ENCODE results near the gene CELSR1.

Gene CELSR1

GRCh38 chr22:46461566-46462180 lies 75.7 kb downstream of the CELSR1 start:
- Mint-ChIP-seq H3K27me3 (peaks cover 40 to 75% of the 10 kb centered on the region in 2 donors), H3K36me3 (no peaks in the 10 kb centered on the region), H3K4me1 (peaks cover 0 to 5% of the 10 kb centered on the region in 2 donors), H3K4me3 (no peak overlapping the region), H3K9me3 (no peaks in the 10 kb centered on the region), H3K27ac (no peak overlapping the region)
- DNase-seq (no peak), ATAC-seq (replicated peaks) (no peak)

DNA sequence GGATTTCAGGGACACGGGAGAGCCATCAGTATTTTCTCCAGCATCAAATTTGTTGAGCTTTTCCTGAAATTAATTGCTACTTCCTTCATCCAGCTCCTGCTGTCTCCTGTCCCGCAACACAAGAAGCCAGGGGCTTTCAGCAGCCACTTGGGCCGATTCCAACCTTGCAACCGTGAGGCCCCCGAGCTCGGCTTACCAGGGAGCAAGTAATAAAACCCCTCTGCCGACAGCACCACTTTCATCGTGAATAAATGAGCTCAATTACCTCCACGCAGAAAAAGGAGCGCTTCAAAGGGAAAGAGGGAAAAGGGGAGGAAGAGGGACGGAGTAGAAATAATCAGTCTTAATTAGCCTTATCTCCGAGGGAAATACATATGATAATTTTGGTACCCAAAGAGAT lies 76.6 kb downstream of the CELSR1 start:
- Mint-ChIP-seq H3K27me3 (peaks cover 40 to 71% of the 10 kb centered on the region in 2 donors), H3K4me1 (peaks cover 2 to 5% of the 10 kb centered on the region in 2 donors), H3K27ac (peak overlapping the region; percentile 67), H3K4me3 (no peak overlapping the region), H3K36me3 (no peaks in the 10 kb centered on the region), H3K9me3 (no peaks in the 10 kb centered on the region)
- DNase-seq (no peak), ATAC-seq (replicated peaks) (no peak)

DNA sequence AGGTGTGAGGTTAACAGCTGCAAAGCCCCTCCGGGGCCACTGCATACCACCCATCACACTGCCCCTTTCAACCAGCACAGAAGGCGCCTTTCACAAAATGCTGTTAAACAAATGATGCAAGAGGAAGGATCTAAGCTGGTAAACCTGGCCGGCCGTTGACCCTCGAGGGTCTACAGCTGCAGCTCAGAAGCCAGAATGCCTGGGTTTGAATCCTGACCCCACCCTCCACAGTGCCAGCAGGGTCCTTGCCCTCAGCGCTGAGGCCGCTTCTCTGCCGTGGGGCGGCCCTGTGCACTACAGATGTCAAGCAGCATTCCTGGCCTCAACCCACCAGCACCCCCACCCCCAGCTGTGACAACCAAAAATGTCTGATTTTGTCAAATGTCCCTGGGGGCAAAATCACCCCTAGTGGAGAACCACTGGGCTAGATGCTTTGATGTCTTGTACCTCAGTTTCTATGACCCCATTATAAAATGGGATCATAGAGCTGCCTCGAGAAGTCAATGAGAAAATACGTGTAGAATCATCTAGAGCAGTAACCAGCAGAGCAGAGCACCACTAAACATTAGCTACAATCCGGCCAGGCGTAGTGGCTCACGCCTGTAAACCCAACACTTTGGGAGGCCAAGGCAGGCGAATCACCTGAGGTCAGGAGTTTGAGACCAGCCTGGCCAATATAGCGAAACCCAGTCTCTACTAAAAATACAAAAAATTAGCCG lies 77.9 kb downstream of the CELSR1 start:
- Mint-ChIP-seq H3K4me1 (peaks cover 2 to 5% of the 10 kb centered on the region in 2 donors), H3K27me3 (peaks cover 35 to 57% of the 10 kb centered on the region in 2 donors), H3K27ac (no peak overlapping the region), H3K4me3 (no peak overlapping the region), H3K9me3 (no peaks in the 10 kb centered on the region), H3K36me3 (no peaks in the 10 kb centered on the region)
- no peak for DNase-seq
- ATAC-seq (replicated peaks), result no peak

GRCh38 chr22:46458525-46458924 lies 78.9 kb downstream of the CELSR1 start:
- no peaks in the 10 kb centered on the region for H3K9me3 Mint-ChIP-seq
- no peak for ATAC-seq (replicated peaks)
- no peak overlapping the region for H3K4me3 Mint-ChIP-seq
- H3K27me3 Mint-ChIP-seq, result peaks cover 26 to 47% of the 10 kb centered on the region in 2 donors
- DNase-seq, result no peak
- H3K4me1 Mint-ChIP-seq, result peaks cover 2 to 5% of the 10 kb centered on the region in 2 donors
- no peaks in the 10 kb centered on the region for H3K36me3 Mint-ChIP-seq
- H3K27ac Mint-ChIP-seq, result no peak overlapping the region

DNA sequence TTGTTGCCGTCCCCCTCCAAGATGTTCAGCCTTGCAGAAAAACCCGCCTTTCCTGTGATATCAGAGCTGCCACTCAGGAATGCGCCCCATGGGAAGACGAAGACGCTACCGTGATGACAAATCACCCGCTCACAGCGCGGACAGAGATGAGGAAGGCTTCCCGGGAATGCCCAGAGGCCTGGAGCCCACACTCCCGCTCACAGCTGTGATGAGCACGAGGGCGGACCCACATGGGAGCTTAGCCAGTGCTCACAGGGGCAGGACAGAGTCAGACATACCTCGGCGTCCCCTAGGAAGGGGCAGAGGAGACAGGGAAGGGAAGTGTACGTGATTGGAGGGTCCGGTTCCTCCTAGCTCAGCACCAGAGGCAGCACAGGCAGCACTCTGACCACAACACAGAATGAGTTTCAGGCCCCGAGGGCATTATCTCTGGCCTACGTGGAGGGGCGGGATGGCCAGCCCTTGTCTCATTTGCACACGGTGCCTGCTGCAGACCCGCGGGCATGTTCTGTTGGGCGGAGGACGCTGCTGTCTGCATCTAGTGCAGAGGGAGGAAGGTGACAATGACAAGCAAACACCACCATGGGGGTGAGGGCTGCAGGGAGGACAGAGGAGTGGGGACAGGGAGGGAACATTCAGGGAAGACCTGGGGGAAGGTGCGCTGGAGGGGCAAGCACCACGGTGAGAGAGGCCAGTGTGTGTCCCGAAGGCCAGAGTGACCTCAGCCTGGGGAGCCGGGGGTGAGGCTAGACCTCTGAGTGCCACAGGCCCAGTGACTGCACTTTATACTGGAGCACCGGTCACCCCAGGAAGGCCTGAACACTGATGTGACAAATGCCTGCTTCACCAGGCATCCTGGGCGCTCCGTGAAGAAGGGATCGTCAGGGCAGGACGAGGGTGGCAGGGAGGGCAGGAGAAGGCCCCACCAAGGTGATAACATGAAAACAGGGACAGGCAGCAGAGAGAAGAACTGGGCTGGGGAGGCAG lies 79.6 kb downstream of the CELSR1 start:
- H3K27me3 Mint-ChIP-seq, result peaks cover 26 to 43% of the 10 kb centered on the region in 2 donors
- H3K4me3 Mint-ChIP-seq, result no peak overlapping the region
- H3K9me3 Mint-ChIP-seq, result no peaks in the 10 kb centered on the region
- DNase-seq, result no peak
- ATAC-seq (replicated peaks), result no peak
- no peak overlapping the region for H3K27ac Mint-ChIP-seq
- peaks cover 2 to 5% of the 10 kb centered on the region in 2 donors for H3K4me1 Mint-ChIP-seq
- H3K36me3 Mint-ChIP-seq, result no peaks in the 10 kb centered on the region

- H3K4me3 Mint-ChIP-seq, result no peak overlapping the region
- ATAC-seq (replicated peaks) (no peak), DNase-seq (no peak)
- H3K36me3 Mint-ChIP-seq, result no peaks in the 10 kb centered on the region
- H3K9me3 Mint-ChIP-seq, result no peaks in the 10 kb centered on the region
- H3K4me1 Mint-ChIP-seq, result peaks cover 2 to 5% of the 10 kb centered on the region in 2 donors
- no peak overlapping the region for H3K27ac Mint-ChIP-seq
- peaks cover 26 to 41% of the 10 kb centered on the region in 2 donors for H3K27me3 Mint-ChIP-seq
These were observed 80.6 kb downstream of the CELSR1 start for GRCh38 chr22:46456818-46457163.

- no peak for ATAC-seq (replicated peaks)
- DNase-seq, result no peak
- Mint-ChIP-seq H3K36me3 (no peaks in the 10 kb centered on the region), H3K9me3 (no peaks in the 10 kb centered on the region), H3K4me3 (no peak overlapping the region), H3K27me3 (peaks cover 23 to 43% of the 10 kb centered on the region in 2 donors), H3K27ac (no peak overlapping the region), H3K4me1 (peaks cover 2 to 5% of the 10 kb centered on the region in 2 donors)
These were observed 82.0 kb downstream of the CELSR1 start for GRCh38 chr22:46455446-46455845.

DNA sequence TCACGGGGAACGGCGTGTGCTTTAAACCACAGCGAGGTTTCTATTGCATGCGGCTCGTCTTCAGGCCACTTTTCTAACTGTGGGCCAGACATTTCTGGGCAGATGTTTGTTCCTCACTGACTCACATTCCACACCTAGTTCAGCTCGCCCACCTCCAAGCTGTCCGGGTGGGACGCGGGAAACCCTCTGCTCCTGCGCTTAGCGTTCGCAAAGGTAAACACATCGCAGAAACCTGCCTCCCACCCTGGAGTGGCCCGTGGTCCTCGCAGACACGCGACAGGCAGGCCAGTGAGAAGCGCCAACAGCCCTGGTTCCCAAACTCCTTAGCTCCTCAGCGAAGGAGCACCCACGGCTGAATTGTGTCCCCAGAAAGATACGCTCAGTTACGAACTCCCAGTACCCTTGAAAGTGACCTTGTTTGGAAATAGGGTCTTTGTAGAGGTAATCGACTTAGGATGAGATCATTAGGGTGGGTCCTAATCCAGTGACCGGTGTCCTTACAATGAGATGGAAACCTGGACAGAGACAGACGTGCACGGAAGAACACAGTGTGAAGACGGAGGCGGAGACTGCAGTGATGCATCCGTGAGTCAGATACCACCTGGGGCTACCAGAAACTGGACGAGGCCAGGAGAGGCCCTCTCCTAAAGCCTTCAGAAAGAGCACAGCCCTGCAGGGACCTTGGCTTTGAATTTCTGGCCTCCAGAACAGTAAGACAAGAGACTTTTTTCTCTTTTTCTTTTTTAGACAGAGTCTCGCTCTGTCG lies 82.7 kb downstream of the CELSR1 start:
- H3K27me3 Mint-ChIP-seq, result peaks cover 23 to 49% of the 10 kb centered on the region in 2 donors
- DNase-seq (no peak), ATAC-seq (replicated peaks) (no peak)
- peaks cover 2 to 5% of the 10 kb centered on the region in 2 donors for H3K4me1 Mint-ChIP-seq
- no peak overlapping the region for H3K27ac Mint-ChIP-seq
- H3K9me3 Mint-ChIP-seq, result no peaks in the 10 kb centered on the region
- no peak overlapping the region for H3K4me3 Mint-ChIP-seq
- H3K36me3 Mint-ChIP-seq, result peaks cover 0 to 2% of the 10 kb centered on the region in 2 donors

DNA sequence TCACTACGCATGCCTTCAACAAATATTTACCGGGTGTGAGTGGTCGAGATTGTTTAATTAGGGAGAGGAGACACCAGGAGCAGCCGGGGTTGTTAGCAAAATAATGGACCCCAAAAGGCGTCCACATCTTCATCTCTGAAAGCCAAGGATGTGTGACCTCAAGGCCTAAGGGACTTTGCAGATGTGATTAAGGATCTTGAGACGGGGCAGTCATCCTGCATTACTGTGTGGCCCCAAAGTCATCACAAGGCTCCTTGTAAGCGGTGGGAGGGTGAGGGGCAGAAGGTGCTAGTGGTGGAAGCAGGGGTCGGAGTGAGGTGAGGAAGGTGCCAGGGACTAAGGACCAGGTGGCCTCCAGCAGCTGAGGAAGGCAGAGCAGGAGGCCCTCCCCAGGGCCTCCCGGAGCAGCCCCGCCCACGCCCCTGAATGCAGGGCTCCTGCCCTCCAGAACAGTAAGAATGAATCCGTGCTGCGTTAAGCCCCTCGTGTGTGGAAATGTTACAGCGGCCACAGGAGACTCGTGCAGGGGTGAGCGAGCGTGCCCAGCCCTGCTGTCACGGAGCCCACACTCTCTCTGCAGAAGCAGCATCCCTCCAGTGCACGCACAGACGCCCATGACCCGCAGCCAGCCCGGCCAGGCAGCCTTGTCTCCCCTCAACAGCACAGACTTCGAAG lies 83.5 kb downstream of the CELSR1 start:
- Mint-ChIP-seq H3K27ac (no peak overlapping the region), H3K4me1 (peaks cover 2 to 5% of the 10 kb centered on the region in 2 donors), H3K36me3 (peaks cover 0 to 2% of the 10 kb centered on the region in 2 donors), H3K9me3 (peaks cover 0 to 3% of the 10 kb centered on the region in 2 donors), H3K4me3 (no peak overlapping the region), H3K27me3 (peaks cover 30 to 51% of the 10 kb centered on the region in 2 donors)
- no peak for ATAC-seq (replicated peaks)
- no peak for DNase-seq

DNA sequence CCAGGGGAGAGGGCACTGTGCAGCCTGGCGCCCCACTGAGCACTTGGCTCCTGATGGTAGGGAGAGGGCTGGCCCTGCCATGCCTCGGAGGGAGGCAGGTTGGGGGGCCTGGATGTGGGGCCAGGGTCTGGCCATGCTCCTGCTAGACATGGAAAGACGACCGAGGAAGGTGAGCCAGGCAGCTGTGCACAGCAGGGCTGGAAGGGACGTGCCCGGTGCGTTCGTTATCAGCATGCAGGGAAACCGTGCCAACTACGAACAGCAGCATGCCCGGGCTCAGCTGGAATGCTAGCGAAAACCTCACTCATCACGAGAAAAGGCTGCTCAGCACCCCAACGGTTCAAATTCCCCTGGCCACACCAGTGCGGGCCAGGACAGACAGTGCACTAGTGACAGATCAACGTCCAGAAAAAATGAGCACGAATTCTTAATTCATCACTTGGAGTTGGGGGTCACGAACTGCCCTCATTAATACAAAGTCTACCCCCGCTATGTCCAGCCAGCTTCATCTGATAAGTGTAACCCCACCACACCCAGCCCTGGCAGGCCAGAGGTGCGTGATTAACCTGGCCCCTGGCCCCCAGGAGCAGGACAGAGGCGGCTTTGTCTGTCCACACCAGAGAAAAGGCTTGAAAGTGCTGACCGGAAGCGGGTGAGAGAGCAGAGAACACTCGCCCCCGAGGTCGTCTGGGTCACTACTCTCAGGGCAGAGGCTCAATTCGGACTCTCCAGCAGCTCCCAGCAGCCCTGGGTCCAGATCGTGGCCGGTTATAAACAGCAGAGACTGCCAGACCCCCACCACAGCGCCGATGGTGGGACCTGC lies 84.2 kb downstream of the CELSR1 start:
- H3K27me3 Mint-ChIP-seq, result peaks cover 34 to 53% of the 10 kb centered on the region in 2 donors
- DNase-seq, result no peak

DNA sequence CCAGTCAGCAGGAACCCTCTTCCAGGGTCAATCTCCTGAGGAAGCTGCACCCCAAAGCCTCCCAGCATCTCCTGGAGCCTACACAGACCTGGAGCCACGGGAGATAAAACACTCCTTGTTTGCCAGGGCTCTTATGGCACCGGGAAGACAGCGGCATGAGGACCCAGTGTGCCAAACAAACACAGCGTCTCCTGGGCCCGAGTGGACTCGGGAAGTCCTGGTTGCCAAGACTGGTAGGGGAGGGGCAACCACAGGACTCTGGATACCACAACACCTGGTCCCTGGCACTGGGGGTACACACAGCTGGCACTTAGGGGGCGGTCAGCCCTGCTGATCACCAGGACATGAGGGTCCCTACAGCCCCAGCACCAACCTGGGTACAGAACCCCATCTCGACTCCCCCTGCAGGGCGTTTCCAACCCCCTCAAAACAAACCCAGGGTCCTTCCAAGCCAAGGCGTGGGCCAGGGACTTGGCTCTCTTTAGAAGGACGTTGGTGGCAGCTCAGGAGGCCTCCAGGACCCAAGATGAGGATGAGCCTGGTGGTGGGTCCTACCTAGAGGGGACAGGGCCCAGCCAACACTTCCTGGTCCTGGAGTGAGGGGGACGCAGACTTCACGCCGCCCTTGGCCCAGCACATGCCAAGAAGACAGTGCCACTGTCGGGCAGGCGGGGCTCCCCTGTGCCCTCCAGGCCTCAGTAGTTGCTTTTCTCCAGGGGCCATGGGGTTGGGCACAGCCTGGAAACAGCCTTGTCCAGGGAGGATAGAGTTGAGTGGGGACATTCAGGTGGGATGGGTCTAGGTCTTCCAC lies 85.0 kb downstream of the CELSR1 start:
- H3K9me3 Mint-ChIP-seq, result peaks cover 0 to 3% of the 10 kb centered on the region in 2 donors
- ATAC-seq (replicated peaks) (no peak), DNase-seq (no peak)
- peaks cover 0 to 2% of the 10 kb centered on the region in 2 donors for H3K36me3 Mint-ChIP-seq
- no peak overlapping the region for H3K27ac Mint-ChIP-seq
- no peak overlapping the region for H3K4me3 Mint-ChIP-seq
- peaks cover 26 to 45% of the 10 kb centered on the region in 2 donors for H3K27me3 Mint-ChIP-seq
- peaks cover 1 to 2% of the 10 kb centered on the region in 2 donors for H3K4me1 Mint-ChIP-seq

More for the DNA sequence above, 84.2 kb downstream of the CELSR1 start:
- H3K27ac Mint-ChIP-seq, result no peak overlapping the region
- no peak for ATAC-seq (replicated peaks)
- no peak overlapping the region for H3K4me3 Mint-ChIP-seq
- H3K9me3 Mint-ChIP-seq, result peaks cover 0 to 3% of the 10 kb centered on the region in 2 donors
- H3K4me1 Mint-ChIP-seq, result peaks cover 2 to 5% of the 10 kb centered on the region in 2 donors
- peaks cover 0 to 2% of the 10 kb centered on the region in 2 donors for H3K36me3 Mint-ChIP-seq

DNA sequence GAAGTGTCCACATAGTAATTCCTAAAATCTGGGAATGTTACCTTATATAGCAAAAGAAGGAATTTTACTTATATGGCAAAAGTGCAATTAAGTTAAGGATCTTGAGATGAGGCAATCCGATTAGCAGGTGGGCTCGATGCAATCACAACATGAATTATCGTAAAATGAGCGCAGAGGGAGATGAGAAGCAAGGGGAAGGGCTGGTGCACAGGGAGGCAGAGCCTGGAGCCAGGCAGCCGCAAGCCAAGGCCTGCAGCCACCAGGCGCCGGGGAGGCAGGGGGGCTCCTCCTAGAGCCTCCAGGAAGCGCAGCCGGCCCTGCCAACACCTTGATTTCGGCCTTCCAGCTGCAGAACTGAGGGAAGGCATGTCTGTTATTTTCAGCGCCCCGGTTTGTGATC lies 85.7 kb downstream of the CELSR1 start:
- Mint-ChIP-seq H3K9me3 (peaks cover 0 to 3% of the 10 kb centered on the region in 2 donors), H3K4me3 (no peak overlapping the region), H3K4me1 (peaks cover 0 to 4% of the 10 kb centered on the region in 2 donors), H3K27me3 (peaks cover 23 to 41% of the 10 kb centered on the region in 2 donors), H3K27ac (no peak overlapping the region), H3K36me3 (peaks cover 0 to 2% of the 10 kb centered on the region in 2 donors)
- no peak for ATAC-seq (replicated peaks)
- no peak for DNase-seq

Data from stimulated activated naive B cell treated with anti-CD40 and anti-IgM and Interleukin-4, amounts not matched to agents 10 μg/mL and 1 μg/mL and 100 μg/mL, for 72 hours (primary cell).